GM12878 (cell line): ENCODE results near the gene NTM. TPM values are rescaled to one million over a fixed set of nuclear protein-coding genes. Genes with fewer than 3 reads are reported as not detected.

Experiments
- ATAC-seq: fragments of 200-7000 bp; cut with Tn5 transposase; 3 replicates; pipeline ENCODE4 v1.9.1; 2020; ENCODE audit warnings: mild to moderate bottlenecking, moderate library complexity
- BruUV-seq: library from RNA; stranded (reverse); fragments of 400-500 nt; replicated peaks from 2 replicates; lab custom pipeline; 2021; lab: Mats Ljungman, UMichigan
- CTCF ChIA-PET: fragments of 300-600 bp; sonication (Branson Sonifier 250); formaldehyde crosslinking; extraction: SDS; loops from one replicate; lab custom pipeline; 2021; ENCODE audit warnings: inconsistent platforms; lab: Yijun Ruan, JAX
- POLR2A ChIA-PET: fragments of 350-600 bp; formaldehyde crosslinking; extraction: SDS; loops from one replicate; lab custom pipeline; 2021; ENCODE audit warnings: inconsistent platforms; lab: Charles Lee
- RAD21 ChIA-PET: fragments of 300-600 bp; sonication (Branson Sonifier 250); formaldehyde crosslinking; loops from one replicate; lab custom pipeline; 2023; ENCODE audit warnings: antibody characterized with exemption; ENCODE audit not compliant: unreplicated experiment; lab: Charles Lee
- SMC1A ChIA-PET: fragments of 300-600 bp; sonication (Branson Sonifier 250); formaldehyde crosslinking; loops from one replicate; lab custom pipeline; 2023; ENCODE audit not compliant: unreplicated experiment, uncharacterized antibody; lab: Charles Lee
- DNase-seq: peaks from one replicate; pipeline ENCODE4 v3.0.0-alpha.2; 2011; ENCODE audit warnings: low read depth, low spot score
- FAIRE-seq: peaks from 3 replicates; lab custom pipeline; 2011; peaks lifted over from hg19 to GRCh38; lab: Jason Lieb, UNC
- H2AFZ ChIP-seq: 2 replicates; pipeline ENCODE4 v1.6.0; 2011; ENCODE audit warnings: low read depth, low read length, control low read depth; ENCODE audit not compliant: control insufficient read depth
- H3K27ac ChIP-seq: 2 replicates; pipeline ENCODE4 v1.5.1; 2011; ENCODE audit warnings: control low read depth; ENCODE audit not compliant: control insufficient read depth, insufficient read depth
- H3K27me3 ChIP-seq, 2 experiments: replicated peaks in 1 of 2; 2 replicates each; pipeline versions ENCODE4 v1.6.0 to v1.6.1; 2011; ENCODE audit warnings: low read length in 1 of 2; ENCODE audit not compliant: control insufficient read depth in 2 of 2, insufficient read depth in 2 of 2
- H3K36me3 ChIP-seq, 2 experiments: 2 replicates each; pipeline ENCODE4 v1.5.1; 2011; ENCODE audit warnings: low read length in 1 of 2; ENCODE audit not compliant: control insufficient read depth in 2 of 2, insufficient read depth in 2 of 2
- H3K4me1 ChIP-seq: 2 replicates; pipeline ENCODE4 v1.6.1; 2011; ENCODE audit warnings: mild to moderate bottlenecking, low read length, moderate library complexity, mixed read lengths; ENCODE audit not compliant: control insufficient read depth, insufficient read depth
- H3K4me2 ChIP-seq: 2 replicates; pipeline ENCODE4 v1.6.0; 2011; ENCODE audit warnings: control low read depth; ENCODE audit not compliant: control insufficient read depth, insufficient read depth
- H3K4me3 ChIP-seq: fragments of 200-600 bp; sonication (generic); 2 replicates; pipeline ENCODE4 v1.5.1; 2016
- H3K79me2 ChIP-seq: 2 replicates; pipeline ENCODE4 v1.6.0; 2011; ENCODE audit warnings: low read length; ENCODE audit not compliant: control insufficient read depth, insufficient read depth
- H3K9ac ChIP-seq: 2 replicates; pipeline ENCODE4 v1.8.0; 2011; ENCODE audit warnings: low read length, control low read depth, mixed read lengths; ENCODE audit not compliant: control insufficient read depth, insufficient read depth
- H3K9me3 ChIP-seq: replicated peaks from 3 replicates; pipeline ENCODE4 v1.5.1; 2011; ENCODE audit warnings: mild to moderate bottlenecking, low read length; ENCODE audit not compliant: control insufficient read depth, insufficient read depth
- H4K20me1 ChIP-seq: 2 replicates; pipeline ENCODE4 v1.6.0; 2011; ENCODE audit not compliant: control insufficient read depth, insufficient read depth
- ATF2 ChIP-seq: IDR thresholded peaks from 2 replicates; pipeline ENCODE4 v1.6.1; 2012; ENCODE audit warnings: low read length, inconsistent platforms
- ATF7 ChIP-seq: fragments of 450-650 bp; IDR thresholded peaks from 2 replicates; pipeline ENCODE4 v1.6.1; 2016; ENCODE audit warnings: low read depth, mild to moderate bottlenecking
- BACH1 ChIP-seq: fragments of 450-650 bp; IDR thresholded peaks from 2 replicates; pipeline ENCODE4 v1.6.1; 2017; ENCODE audit warnings: mild to moderate bottlenecking, borderline replicate concordance
- IRF3 ChIP-seq: fragments of 450-650 bp; IDR thresholded peaks from 2 replicates; pipeline ENCODE4 v1.6.1; 2014; ENCODE audit warnings: mild to moderate bottlenecking
- MTA2 ChIP-seq: fragments of 450-650 bp; IDR thresholded peaks from 2 replicates; pipeline ENCODE4 v1.6.1; 2016; ENCODE audit warnings: low read depth, mild to moderate bottlenecking, moderate library complexity
- NR2C2 ChIP-seq: IDR thresholded peaks from 2 replicates; pipeline ENCODE4 v1.6.1; 2011; ENCODE audit warnings: borderline replicate concordance, low read depth; ENCODE audit not compliant: control insufficient read depth, insufficient read length
- NRF1 ChIP-seq: conservative IDR thresholded peaks from 2 replicates; pipeline ENCODE4 v1.6.1; 2011; ENCODE audit warnings: mild to moderate bottlenecking, low read depth, low read length, improper control_type of control experiment
- PAX8 ChIP-seq: fragments of 450-650 bp; IDR thresholded peaks from 2 replicates; pipeline ENCODE4 v1.6.1; 2017; ENCODE audit warnings: mild to moderate bottlenecking, moderate library complexity
- SRF ChIP-seq, 2 experiments: IDR thresholded peaks; 2 replicates each; pipeline ENCODE4 v1.6.1; 2011; ENCODE audit warnings: low read depth in 2 of 2, low read length in 2 of 2, mild to moderate bottlenecking in 1 of 2, moderate library complexity in 1 of 2
- WGBS: methylation state at CpG from one replicate; pipeline ENCODE4 v1.1.6; 2016; ENCODE audit warnings: low lambda C conversion rate; ENCODE audit not compliant: insufficient replicate concordance, insufficient coverage; ENCODE audit errors: missing lambda C conversion rate; 5-methylcytosine and 5-hydroxymethylcytosine counted together
- in situ Hi-C: fragments of 300-500 bp; cut with MboI; formaldehyde crosslinking; loops from 9 replicates; pipeline ENCODE4 v1.14.3; 2018; ENCODE audit warnings: mixed read lengths
- intact Hi-C: fragments of 100-400 bp; cut with micrococcal nuclease; formaldehyde crosslinking; loops from one replicate; pipeline ENCODE4 v1.14.2; 2022; ENCODE audit not compliant: unreplicated experiment
- polyA plus RNA-seq, 11 experiments: library from polyadenylated mRNA; depleted of rRNA in 4 of 11; unstranded in 6 of 11; stranded (reverse) in 5 of 11; fragments of >200 nt; fragmentation: Nextera tagmentation in 4 of 11; fragmentation: Illumina TruSeq in 1 of 11; extraction: Ambion mirVana in 4 of 11; extraction: Trizol in 1 of 11; gene quantifications; 1 replicate in 1 of 11; 2 replicates in 10 of 11; pipeline versions ENCODE4 v1.2.1 to v1.2.3, GENCODE V29; 2011 to 2016; ENCODE audit warnings: inconsistent platforms in 2 of 11, missing spikeins in 2 of 11, low read depth in 1 of 11
- total RNA-seq, 4 experiments: library from RNA; depleted of rRNA in 3 of 4; stranded (reverse); fragments of >200 nt in 3 of 4; fragmentation: Illumina TruSeq in 1 of 4; extraction: Trizol in 1 of 4; gene quantifications; 2 replicates each; pipeline versions ENCODE4 v1.2.1 to v1.2.3, GENCODE V29; 2013 to 2021

NTM gene
- total and polyA plus RNA-seq, 10 of the 15 experiments (the other 5 are each of a cell fraction or from before 2014, with no cell fraction given): not detected

GRCh38 chr11:131592152-131592551 lies 221.7 kb downstream of the NTM start:
- CTCF ChIA-PET: no interaction called here
- in situ Hi-C loops: no loop called here
- no peaks in the 10 kb centered on the region for H4K20me1 ChIP-seq

More at GRCh38 chr11:131592152-131592551, 221.7 kb downstream of the NTM start:
- RAD21 ChIA-PET: no interaction called here
- no peaks in the 10 kb centered on the region for H3K79me2 ChIP-seq
- POLR2A ChIA-PET: no interaction called here
- no peak overlapping the region for H2AFZ ChIP-seq
- no TSS peak for BruUV-seq
- TF ChIP-seq NRF1 (no peak), ATF2 (no peak), MTA2 (no peak), PAX8 (no peak), SRF (IDR thresholded peaks at IDR 0.05; ENCODE audit: low read depth in 2 of 2, low read length in 2 of 2) (no peak), NR2C2 (no peak), IRF3 (no peak), ATF7 (no peak), BACH1 (no peak)
- 0% methylated on average over 2 of the region's 2 CpGs for WGBS
- no peaks in the 10 kb centered on the region for H3K36me3 ChIP-seq
- intact Hi-C loops: no loop called here
- H3K9me3 ChIP-seq: no peaks in the 10 kb centered on the region
- H3K27ac ChIP-seq: no peak overlapping the region
- DNase-seq (no peak), FAIRE-seq (no peak), ATAC-seq (no peak)
- SMC1A ChIA-PET: no interaction called here
- H3K4me1 ChIP-seq: no peaks in the 10 kb centered on the region
- no peak overlapping the region for H3K4me3 ChIP-seq
- H3K9ac ChIP-seq: no peak overlapping the region
- peaks cover 2 to 3% of the 10 kb centered on the region in 2 experiments; a peak in 2 of 4 replicates for H3K27me3 ChIP-seq
- no peak overlapping the region for H3K4me2 ChIP-seq
